CD4-positive, alpha-beta T cell treated with Interleukin-1 beta for 1 hour (primary cell): ENCODE measurements around the gene RGS11.
A peak's percentile ranks its signal among the peaks of the same experiment; 100 is the strongest.
"Not testable (repeated sequence)": the region's sequence is repeated elsewhere in the genome, so short reads cannot be mapped to it uniquely, and the experiment has no call there.

Source experiments
- DNase-seq, 2 donors: peaks; one replicate each; pipeline ENCODE4 v3.0.0-alpha.2; 2020 to 2022

The RGS11 gene

DNA sequence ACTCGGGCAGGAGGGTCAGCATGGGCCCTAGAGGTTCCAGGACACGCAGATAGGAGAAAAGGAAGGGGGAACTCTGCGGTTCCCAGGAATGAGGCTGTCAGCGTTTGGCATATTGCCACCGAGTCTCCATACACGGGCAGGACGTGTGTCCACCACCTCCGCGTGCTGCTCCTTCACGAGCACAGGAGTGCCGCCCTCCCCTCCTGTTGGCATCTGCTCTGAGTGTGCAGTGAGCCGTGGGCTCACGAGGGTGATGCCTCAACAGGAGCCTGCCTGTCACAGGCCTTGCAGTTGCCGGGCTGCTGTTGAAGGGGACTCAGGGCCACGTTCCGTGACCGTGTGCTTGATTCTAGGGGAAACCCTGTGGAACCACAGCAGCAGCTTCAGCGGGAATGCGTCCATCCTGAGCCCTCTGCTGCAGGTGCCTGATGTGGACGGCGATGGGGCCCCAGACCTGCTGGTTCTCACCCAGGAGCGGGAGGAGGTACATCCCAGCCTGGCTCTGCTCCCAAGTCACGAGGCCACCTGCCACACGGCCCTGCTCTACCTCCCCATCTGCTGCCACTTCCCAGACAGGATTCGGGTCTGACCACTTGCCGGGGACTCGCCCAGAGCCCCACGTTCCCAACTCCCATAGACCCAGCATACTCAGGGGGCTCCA lies 14.6 kb downstream of the RGS11 start:
- DNase-seq: no peak

- no peak for DNase-seq
These were observed 15.4 kb downstream of the RGS11 start for GRCh38 chr16:260326-260725.

GRCh38 chr16:259814-260253 lies 15.9 kb downstream of the RGS11 start:
- DNase-seq: no peak

GRCh38 chr16:259226-259625 lies 16.5 kb downstream of the RGS11 start:
- no peak for DNase-seq

GRCh38 chr16:258091-258490 lies 17.7 kb downstream of the RGS11 start:
- DNase-seq: not testable (repeated sequence)

GRCh38 chr16:255183-255582 lies 20.6 kb downstream of the RGS11 start:
- DNase-seq: no peak

DNA sequence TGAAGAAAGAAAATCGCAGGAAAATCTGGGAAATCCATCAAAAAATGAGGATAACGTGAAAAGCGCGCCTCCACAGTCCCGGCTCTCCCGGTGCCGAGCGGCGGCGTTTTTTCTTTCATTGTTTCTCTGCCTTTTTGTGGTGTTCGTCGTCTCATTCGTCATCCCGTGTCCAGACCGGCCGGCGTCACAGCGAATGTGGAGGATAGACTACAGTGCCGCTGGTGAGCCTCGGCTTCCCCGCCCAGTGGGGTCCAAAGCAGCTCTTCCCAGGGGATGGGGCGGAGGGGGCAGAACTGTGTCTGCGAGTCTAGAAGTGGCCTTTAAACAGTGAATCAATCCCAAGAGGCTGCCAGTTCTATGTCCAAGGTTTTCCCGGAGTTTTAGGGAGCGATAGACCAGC lies 21.3 kb downstream of the RGS11 start:
- DNase-seq: no peak

DNA sequence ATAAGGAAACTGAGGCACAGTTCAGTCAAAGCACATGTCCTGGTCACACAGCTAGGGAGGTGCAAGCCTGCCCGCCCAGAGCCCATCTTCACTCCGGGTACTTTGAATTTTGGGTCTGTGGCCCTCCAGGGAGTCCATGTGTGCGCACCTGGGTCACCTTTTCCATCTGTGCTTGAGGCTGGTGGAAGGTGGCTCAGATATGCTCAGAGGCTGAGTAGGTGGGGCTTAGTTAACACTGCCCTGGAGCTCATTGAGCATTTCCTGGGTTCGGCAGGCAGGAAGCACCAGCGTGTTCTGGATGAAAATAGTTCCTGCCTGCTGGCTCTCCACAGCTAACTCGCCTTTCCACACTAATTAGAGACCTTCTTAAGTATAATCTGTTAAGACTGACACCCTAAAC lies 21.9 kb downstream of the RGS11 start:
- DNase-seq: peak in 1 of 2 donors; percentile 8

GRCh38 chr16:252366-253337 lies 23.1 kb downstream of the RGS11 start:
- DNase-seq: peak; percentile 14 to 30

DNA sequence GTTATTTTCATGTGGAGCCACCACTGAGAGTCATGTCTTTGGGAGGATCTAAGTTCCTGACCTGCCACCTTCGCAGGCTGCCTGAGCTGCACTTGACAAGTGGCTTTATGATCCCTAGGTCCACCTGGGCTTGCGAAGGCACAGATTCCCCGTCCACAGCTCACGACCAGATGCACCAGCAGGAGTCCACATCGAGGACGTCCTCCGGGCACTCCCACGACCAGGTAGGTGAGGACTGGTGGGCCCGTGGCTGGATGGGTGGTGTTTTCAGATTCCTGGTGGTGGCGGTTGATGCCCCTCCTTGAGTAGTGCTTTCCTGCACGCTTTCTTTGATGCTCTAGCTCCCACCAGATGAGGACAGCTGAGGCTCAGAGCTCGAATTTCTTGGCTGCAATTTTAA lies 26.3 kb downstream of the RGS11 start:
- DNase-seq: no peak

DNA sequence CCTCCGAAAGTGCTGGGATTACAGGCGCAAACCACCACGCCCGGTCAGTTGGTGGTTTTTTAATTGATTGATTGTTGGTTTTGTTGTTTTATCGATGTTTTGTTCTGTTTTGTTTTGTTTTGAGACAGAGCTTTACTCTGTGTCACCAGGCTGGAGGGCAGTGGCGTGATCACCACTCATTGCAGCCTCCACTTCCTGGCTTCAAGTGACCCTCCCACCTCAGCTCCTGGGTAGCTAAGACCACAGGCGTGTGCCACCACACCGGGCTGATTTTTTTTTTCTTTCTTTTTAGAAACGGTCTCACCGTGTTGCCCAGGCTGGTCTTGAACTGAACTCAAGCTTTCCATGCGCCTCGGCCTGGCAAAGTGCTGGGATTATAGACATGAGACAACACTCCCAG lies 28.7 kb downstream of the RGS11 start:
- no peak for DNase-seq

DNA sequence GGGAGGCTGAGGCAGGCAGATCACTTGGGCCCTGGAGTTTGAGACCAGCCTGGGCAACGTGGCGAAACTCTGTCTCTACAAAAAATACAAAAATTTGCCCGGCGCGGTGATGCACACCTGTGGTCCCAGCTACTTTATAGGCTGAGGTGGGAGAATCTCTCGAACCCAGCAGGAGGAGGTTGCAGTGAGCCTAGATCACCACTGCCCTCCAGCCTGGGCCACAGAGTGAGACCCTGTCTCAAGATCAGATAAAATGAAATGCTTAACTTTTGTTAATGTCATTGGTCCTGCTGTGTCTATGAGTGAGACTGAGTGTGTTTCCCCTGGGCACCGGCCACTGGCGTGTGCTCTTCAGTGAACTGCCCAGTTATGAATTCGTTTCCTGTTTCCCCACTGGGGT lies 30.6 kb downstream of the RGS11 start:
- no peak for DNase-seq

DNA sequence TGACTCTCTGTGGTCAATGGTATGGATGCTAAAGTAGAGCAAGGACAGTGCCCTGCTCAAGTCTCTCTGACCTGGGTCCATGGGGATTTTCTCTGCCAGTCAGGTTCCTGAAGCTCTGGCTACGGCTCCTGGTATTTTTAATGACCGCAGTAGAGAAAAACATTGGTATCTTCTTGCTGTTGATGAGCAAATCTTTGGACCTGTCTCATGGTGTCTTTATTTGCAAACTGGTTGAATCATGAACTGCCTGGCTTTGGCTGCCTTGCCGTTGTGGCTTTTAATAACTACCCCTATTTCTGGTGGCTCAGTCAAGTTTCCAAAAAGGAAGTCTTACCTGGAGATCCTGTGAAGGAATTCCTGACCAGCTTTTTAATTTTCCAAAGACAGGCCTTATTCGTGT lies 32.4 kb downstream of the RGS11 start:
- DNase-seq: no peak

- no peak for DNase-seq
These were observed 33.5 kb downstream of the RGS11 start for GRCh38 chr16:242281-242680.

DNA sequence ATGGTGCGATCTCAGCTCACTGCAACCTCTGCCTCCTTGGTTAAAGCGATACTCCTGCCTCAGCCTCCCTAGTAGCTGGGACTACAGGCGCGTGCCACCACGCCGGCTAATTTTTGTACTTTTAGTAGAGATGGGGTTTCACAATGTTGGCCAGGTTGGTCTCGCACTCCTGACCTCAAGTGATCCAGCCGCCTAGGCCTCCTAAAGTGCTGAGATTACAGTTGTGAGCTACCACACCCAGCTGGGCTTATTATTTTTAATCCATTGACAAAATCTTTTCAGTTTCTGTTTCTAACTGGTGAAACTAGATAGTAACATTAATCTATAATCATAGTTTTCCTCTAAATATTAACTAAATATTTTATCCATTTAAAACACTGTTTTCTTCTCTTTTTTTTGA lies 35.2 kb downstream of the RGS11 start:
- no peak for DNase-seq

- no peak for DNase-seq
These were observed 35.8 kb downstream of the RGS11 start for GRCh38 chr16:239948-240277.

DNA sequence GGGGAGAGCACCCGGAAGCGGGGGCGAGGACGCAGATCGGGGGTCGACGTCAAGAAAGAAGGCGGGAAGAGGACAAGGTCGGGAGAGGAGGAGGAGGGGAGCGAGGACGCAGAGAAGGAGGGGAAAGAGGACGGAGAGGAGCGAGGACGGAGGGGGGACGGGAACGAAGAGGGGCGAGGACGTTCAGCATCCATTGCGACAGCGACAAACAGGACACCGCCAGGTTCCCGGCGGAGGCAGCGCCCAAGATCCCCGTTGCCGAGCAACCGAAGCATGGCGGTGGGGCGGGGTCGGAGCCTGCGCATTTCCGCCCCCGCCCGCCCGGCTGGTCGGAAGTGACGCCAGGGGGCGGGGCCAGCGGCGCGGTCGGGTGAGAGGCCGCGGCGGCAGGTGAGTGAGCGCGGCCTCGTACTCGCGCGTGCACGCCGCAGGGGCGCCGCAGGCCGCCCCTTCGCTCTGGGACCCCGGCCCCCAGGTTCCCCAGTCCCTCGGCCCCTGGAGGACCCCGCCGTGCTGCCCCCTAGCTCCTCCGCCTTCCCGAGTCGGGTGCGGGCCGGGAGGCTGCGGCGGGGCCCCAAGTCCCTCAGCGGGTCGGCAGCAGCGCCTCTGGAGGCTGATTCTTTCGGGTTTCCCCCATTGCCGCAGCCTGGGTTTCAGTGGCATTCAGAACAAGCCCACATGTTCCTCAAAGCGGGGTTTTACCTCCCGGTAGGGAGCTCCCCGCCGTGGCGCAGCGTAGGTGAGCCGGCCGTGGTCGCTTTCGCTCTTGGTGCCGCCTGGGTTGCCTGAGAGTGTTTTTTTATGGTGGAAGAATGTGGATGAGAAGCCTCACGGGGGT lies 41.1 kb downstream of the RGS11 start, which contains the start of gene FAM234A:
TSS of gene FAM234A (plus strand) at position 354 of the 838 bp plus-strand sequence. CDS start 19,593 bp downstream, outside the sequence.
- DNase-seq: peak; percentile 94 to 95

- no peak for DNase-seq
These were observed 44.8 kb downstream of the RGS11 start for GRCh38 chr16:230949-231348.

GRCh38 chr16:230351-230750 lies 45.4 kb downstream of the RGS11 start:
- not testable (repeated sequence) for DNase-seq

GRCh38 chr16:229731-230281 lies 45.9 kb downstream of the RGS11 start:
- DNase-seq: no peak

- DNase-seq: peak; percentile 86 to 87
These were observed 46.7 kb downstream of the RGS11 start, which contains the start of gene LUC7L for GRCh38 chr16:228852-229730. LUC7L (minus strand) TSS chr16:229449; CDS start chr16:229339, 110 bp downstream.
